Renal cortex interstitium (tissue), 11 donors: ENCODE results near the gene ELOVL2. TPM values are rescaled to one million over a fixed set of nuclear protein-coding genes. Genes with fewer than 3 reads are reported as not detected.
A peak's percentile ranks its signal among the peaks of the same experiment; 100 is the strongest.

Experiments
- DNase-seq, 11 donors: peaks; one replicate each; pipeline ENCODE4 v3.0.0-alpha.2; 2013; ENCODE audit warnings: low read depth in 9 of 11, low spot score in 4 of 11; ENCODE audit errors: extremely low read depth in 1 of 11
- polyA plus RNA-seq, 3 donors: library from polyadenylated mRNA; unstranded; fragments of 120-200 nt; gene quantifications; one replicate each; pipeline ENCODE4 v1.2.1, GENCODE V29; 2013; ENCODE audit not compliant: insufficient read length in 3 of 3

Gene ELOVL2
- polyA plus RNA-seq, 3 donors = 8.4 to 11.3 (median 10.7) TPM

DNA sequence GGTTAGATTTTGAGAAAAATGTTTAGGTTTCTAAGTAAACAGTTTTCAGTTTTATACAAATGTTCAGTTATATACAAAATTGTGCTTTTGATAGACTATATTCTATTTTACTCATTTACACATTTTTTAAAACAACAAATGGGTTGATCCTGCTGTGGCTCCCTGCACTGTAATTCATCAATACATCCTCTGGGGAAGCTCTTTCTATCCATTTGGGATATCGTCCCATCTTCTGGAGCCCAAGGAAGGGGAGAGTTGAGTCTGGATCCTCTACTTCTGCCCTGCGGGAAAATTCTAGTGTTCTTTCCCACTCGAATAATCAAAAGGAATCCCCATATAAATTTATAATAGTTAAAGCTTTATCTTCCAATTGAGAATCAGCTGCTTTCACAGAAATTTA, 82.3 kb downstream of the ELOVL2 start:
- no peak for DNase-seq

DNA sequence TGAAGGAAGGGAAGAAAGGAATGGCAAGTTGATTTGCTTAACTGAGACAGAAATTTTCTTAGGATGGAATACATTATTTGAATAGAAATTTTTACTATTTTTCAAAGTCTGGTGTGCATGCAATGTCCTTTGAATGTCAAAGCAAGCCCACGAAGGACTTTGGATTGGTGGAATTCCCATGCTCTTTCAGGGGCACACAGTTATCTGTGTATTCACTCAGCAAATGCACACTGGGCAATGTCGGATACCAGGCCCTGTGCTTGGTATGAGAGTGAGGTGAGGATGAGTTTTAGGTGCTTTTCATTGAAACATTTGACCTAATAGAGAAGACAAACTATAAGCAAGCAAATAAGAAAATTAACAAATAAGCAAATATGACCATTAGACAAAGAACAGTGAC, 83.9 kb downstream of the ELOVL2 start:
- DNase-seq = no peak

DNA sequence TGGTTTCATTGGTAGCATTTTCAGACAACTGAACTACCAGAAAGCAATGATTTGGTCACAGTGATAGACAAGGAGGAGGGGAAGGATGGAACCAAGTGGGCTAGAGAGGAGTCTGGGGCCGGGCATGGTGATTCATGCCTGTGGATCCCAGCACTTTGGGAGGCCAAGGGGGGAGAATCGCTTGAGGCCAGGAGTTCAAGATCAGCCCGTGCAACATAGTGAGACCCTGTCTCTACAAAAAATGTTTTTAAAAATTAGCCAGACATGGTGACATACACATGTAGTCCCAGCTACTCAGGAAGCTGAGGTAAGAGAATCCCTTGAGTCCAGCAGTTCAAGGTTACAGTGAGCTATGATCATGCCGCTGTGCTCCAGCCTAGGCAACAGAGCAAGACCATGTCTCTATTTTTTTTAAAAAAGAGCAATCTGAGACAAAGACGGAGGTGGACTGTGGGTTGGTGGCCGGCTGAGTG, 86.7 kb downstream of the ELOVL2 start:
- no peak for DNase-seq

DNA sequence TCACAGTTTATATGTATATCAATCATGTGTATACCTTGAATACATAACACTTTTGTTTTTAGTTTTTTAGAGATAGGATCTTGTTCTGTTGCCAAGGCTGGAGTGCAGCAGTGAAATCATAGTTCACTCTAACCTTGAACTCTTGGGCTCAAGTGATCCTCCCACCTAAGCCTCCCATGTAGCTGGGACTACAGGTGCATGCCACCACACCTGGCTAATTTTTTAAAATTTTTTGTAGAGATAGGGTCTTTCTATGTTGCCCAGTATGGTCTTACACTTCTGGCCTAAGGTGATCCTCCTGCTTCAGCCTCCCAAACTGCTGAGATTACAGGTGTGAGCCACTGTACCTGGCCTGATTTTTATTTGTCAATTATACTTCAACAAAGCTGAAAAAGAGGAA, 87.3 kb downstream of the ELOVL2 start:
- DNase-seq = no peak

DNA sequence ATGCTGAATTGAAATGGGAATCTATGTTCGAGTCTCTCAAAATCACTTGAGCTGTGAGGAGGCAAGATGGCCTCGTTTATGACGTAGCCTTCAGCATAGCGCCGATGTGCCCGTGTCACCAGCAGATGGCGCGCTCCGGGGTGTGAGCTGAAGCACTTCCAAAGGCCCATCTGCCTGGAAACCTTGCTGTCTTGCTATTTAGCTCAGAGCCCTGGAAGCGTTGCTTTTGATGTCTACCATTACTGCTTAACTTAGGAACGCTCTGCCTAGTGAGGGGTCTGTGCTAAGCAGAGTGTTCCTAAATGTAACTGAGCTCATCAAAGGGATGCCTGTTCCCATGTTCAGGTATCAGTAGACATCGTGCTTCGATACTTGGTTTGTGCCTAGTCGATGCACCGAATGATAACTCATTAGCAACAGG, 89.5 kb downstream of the ELOVL2 start:
- DNase-seq = peak; percentile 41 to 71 (median 62)

DNA sequence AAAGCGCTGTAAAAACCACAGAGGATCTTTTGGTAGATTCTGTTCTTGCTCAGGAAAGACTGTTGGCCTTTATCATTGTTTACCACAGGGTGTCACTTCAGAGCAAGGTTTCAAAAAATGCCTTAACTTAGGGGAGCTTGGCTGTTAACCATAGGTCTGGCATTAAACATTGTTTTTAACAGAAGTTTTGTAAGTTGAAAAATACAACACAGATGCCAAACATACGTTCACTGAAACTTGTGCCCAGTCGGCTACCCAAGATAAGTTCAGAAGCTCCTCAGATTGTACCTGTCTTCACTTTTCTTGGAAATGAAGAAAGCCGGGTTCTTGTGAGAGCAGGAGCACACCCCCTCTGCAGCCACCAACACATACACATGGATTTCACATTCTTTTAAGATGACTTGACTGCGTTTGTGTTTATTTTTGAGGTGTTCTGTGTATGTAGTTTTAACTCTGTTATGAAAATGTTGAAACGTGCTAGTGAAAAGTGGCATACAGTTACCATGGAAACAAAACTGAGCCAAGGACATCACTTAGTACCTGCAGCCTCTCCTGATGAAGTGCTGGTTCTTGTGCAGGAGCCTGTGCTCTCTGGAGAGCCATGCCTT, 92.3 kb downstream of the ELOVL2 start:
- peak; percentile 13 to 45 (median 20) for DNase-seq

DNA sequence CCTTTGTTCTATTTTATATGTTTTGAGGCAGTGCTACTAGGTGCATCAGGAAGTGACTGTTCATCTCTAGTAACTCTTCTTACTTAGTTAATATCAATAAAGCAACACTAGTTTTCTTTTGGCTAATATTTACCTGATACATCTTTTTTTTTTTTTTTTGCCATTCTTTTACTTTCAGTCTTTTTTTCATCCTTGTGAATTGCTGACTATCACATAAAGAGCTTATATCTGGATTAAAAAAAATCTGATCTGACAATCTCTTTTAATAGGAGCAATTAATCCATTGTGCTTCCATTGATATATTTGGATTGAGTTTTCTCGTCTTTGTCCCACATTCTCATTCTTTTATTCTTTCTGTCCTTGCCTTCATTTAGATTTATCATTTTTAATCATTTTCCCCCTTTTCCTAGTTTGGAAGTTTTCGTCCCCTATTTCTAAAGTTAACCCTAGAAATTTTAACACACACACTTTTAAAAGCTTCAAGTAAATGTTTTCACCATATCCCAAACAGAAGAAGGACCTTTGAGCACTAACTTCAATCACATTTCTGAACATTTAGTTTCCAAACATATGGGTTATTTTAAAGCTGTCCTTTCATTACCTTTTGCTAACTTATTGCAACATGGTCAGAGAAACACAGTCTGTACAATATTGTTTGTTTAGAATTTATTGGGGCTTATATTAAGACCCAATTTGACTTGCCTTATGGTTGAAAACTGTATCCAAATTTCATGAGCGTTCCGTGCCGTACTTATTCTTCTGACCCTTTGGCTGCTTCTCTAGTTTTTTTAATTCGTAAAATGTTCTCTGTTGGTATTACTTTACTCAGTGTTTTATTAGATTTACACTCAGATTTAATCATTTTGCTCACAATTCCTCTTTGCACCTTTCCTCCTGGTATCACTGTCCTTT, 94.3 kb downstream of the ELOVL2 start:
- DNase-seq = no peak

DNA sequence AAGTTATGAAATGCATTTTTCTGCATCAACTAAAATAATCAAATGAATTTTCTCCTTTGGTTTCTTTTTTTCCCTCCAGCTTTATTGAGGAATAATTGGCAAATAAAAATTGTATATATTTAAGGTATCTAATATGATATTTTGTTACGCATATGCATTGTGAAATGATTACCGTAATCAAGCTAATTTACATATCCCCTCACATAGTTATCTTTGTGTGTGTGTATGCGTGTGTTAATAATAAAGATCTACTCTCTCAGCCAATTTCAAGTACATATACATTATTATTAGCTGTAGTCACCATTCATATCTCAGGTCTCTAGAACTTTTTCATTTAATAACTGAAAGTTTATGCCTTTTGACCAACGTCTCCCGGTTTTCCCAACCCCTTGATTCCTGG, 96.1 kb downstream of the ELOVL2 start:
- no peak for DNase-seq

DNA sequence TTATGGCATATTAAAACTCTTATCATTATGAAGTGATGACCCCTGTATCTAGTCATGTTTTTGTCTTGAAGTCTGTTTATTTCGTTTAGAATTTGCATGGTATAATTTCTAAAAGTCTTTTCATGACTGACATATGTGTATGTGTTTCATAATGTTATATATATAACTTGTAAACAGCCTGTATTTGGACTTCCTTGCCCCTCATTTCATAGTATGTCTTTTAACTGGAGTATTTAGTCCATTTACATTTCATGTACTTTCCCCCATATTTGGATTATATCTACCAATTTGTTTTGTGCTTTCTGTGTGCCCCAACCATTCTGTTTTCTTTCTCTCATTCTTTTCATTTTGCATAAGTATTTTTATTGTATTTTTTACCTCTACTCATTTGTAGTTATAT, 98.3 kb downstream of the ELOVL2 start:
- DNase-seq = no peak

DNA sequence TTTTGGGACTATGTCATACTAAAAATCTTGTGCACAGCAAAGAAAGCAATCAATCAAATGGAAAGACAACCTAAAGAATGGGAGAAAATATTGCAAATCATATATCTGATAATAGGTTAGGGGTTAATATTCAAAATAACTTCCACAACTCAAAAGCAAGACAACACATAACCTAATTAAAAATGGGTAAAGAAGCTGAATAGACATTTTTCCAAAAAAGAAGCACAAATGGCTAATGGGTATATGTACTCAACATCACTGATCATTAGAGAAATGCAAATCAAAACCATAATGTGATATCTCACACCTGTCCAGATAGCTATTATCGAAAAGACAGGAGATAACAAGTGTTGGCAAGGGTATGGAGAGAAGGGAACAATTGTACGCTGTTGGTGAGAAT, 104.3 kb downstream of the ELOVL2 start:
- DNase-seq = no peak

DNA sequence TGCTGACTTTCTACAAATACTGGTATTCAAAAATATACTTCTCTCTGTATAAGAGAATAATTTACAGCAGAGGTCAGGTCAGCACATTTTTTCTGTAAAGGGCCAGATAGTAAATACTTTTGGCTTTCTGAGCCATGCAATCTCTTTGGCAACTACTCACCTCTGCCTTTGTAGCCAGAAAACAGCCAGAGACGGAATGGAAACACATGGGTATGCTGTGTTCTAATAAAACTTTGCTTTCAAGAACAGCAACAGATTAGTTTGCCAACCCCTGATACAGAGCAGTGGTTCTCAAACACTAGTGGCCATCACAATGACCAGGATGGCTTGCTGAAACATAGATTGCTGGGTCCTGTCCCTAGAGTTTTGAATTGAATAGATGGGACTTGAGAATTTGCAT, 111.0 kb downstream of the ELOVL2 start:
- no peak for DNase-seq

Other genes starting within 250 kb of the ELOVL2 start
- gene MAK, start 205.8 kb downstream of the ELOVL2 start, polyA plus RNA-seq = 1 to 10 TPM; 1.4 to 2.7 (median 1.9) TPM
- under 1 TPM; 0.07 to 0.17 (median 0.09) TPM for gene GCM2, start 162.3 kb downstream of the ELOVL2 start, polyA plus RNA-seq
- 1 to 10 TPM; 3.4 to 6.1 (median 3.7) TPM for gene SYCP2L, start 157.3 kb downstream of the ELOVL2 start, polyA plus RNA-seq
- gene SMIM13, start 49.5 kb upstream of the ELOVL2 start, polyA plus RNA-seq = 10 to 100 TPM; 15.6 to 19.9 (median 17.2) TPM
- gene ERVFRD-1, start 67.4 kb upstream of the ELOVL2 start, polyA plus RNA-seq = under 1 TPM; 0.11 to 0.30 (median 0.12) TPM
- gene NEDD9, start 188.4 kb upstream of the ELOVL2 start, polyA plus RNA-seq = 10 to 100 TPM; 65.9 to 75.7 (median 67.6) TPM